ENCODE data around the gene GPR162. TPM values are rescaled to one million over a fixed set of nuclear protein-coding genes. Genes with fewer than 3 reads are reported as not detected.

GPR162 gene
- total and polyA plus RNA-seq, 10 of the 15 experiments (the other 5 are each of a cell fraction or from before 2014, with no cell fraction given), result not detected

DNA sequence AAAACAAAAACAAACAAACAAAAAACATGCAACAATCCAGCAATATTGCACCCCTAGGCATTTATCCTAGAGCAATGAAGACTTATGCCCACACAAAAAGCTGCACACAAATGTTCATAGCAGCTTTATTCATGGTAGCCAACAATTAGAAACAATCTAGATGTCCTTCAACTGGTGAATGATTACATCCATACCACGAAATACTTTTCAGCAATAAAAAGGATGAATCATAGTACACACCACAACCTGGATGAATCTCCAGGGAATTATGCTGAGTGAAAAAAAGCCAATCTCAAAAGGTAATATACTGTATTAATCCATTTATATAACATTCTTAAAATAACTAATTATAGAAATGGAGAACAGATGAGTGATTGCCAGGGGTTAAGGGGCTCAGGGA is 14.5 kb upstream of the GPR162 start:
- no peak for FAIRE-seq
- CTCF ChIA-PET, result interaction anchor here (1.0 to 2.2 kb wide), 2 partner anchors 15 to 35 kb away, joined by 3 to 7 read pairs; no protein-coding TSS in a partner anchor
- no peak for DNase-seq (ENCODE audit: low read depth, low spot score)
- no peaks in the 10 kb centered on the region for H3K4me1 ChIP-seq (ENCODE audit: control insufficient read depth, insufficient read depth, low read length)
- no peak for ATAC-seq
- no peaks in the 10 kb centered on the region for H3K79me2 ChIP-seq (ENCODE audit: control insufficient read depth, insufficient read depth, low read length)
- RAD21 ChIA-PET (ENCODE audit: unreplicated experiment), result no interaction called here
- SMC1A ChIA-PET (ENCODE audit: uncharacterized antibody, unreplicated experiment), result interaction anchor here (1.2 kb wide), 1 partner anchor 16 kb away, joined by 3 read pairs; no protein-coding TSS in a partner anchor
- no peak overlapping the region for H3K9ac ChIP-seq (ENCODE audit: control insufficient read depth, insufficient read depth, low read length)
- H4K20me1 ChIP-seq (ENCODE audit: control insufficient read depth, insufficient read depth), result no peaks in the 10 kb centered on the region
- intact Hi-C loops (cut with micrococcal nuclease; ENCODE audit: unreplicated experiment), result no loop called here
- BruUV-seq (replicated peaks), result no TSS peak
- in situ Hi-C loops (cut with MboI), result no loop called here
- TF ChIP-seq, protein P1, sequence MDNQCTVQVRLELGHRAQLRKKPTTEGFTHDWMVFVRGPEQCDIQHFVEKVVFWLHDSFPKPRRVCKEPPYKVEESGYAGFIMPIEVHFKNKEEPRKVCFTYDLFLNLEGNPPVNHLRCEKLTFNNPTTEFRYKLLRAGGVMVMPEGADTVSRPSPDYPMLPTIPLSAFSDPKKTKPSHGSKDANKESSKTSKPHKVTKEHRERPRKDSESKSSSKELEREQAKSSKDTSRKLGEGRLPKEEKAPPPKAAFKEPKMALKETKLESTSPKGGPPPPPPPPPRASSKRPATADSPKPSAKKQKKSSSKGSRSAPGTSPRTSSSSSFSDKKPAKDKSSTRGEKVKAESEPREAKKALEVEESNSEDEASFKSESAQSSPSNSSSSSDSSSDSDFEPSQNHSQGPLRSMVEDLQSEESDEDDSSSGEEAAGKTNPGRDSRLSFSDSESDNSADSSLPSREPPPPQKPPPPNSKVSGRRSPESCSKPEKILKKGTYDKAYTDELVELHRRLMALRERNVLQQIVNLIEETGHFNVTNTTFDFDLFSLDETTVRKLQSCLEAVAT (IDR thresholded peaks at IDR 0.05), result no peak
- TF ChIP-seq POLR2A (IDR thresholded peaks at IDR 0.05; ENCODE audit: low read depth, low read length), result no peak
- TF ChIP-seq STAT3 (IDR thresholded peaks at IDR 0.05; ENCODE audit: low read depth, low read length), result no peak
- no peak for TF ChIP-seq ZNF24 (IDR thresholded peaks at IDR 0.05)
- TF ChIP-seq SREBF1 (IDR thresholded peaks at IDR 0.05; ENCODE audit: low read length), result no peak
- TF ChIP-seq, protein P2, sequence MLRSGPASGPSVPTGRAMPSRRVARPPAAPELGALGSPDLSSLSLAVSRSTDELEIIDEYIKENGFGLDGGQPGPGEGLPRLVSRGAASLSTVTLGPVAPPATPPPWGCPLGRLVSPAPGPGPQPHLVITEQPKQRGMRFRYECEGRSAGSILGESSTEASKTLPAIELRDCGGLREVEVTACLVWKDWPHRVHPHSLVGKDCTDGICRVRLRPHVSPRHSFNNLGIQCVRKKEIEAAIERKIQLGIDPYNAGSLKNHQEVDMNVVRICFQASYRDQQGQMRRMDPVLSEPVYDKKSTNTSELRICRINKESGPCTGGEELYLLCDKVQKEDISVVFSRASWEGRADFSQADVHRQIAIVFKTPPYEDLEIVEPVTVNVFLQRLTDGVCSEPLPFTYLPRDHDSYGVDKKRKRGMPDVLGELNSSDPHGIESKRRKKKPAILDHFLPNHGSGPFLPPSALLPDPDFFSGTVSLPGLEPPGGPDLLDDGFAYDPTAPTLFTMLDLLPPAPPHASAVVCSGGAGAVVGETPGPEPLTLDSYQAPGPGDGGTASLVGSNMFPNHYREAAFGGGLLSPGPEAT (IDR thresholded peaks at IDR 0.05; ENCODE audit: low read depth), result no peak
- TF ChIP-seq MXI1 (IDR thresholded peaks at IDR 0.05; ENCODE audit: low read depth, low read length), result no peak
- TF ChIP-seq RCOR1 (conservative IDR thresholded peaks at IDR 0.05; ENCODE audit: low read depth, low read length), result no peak
- no peak for TF ChIP-seq SMC3 (IDR thresholded peaks at IDR 0.05; ENCODE audit: borderline replicate concordance, low read length)
- TF ChIP-seq, protein P3, sequence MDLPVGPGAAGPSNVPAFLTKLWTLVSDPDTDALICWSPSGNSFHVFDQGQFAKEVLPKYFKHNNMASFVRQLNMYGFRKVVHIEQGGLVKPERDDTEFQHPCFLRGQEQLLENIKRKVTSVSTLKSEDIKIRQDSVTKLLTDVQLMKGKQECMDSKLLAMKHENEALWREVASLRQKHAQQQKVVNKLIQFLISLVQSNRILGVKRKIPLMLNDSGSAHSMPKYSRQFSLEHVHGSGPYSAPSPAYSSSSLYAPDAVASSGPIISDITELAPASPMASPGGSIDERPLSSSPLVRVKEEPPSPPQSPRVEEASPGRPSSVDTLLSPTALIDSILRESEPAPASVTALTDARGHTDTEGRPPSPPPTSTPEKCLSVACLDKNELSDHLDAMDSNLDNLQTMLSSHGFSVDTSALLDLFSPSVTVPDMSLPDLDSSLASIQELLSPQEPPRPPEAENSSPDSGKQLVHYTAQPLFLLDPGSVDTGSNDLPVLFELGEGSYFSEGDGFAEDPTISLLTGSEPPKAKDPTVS (IDR thresholded peaks at IDR 0.05; ENCODE audit: low read depth, low read length), result no peak
- TF ChIP-seq ATF7 (IDR thresholded peaks at IDR 0.05; ENCODE audit: low read depth), result no peak
- no peak for TF ChIP-seq KDM1A (IDR thresholded peaks at IDR 0.05; ENCODE audit: borderline replicate concordance)
- TF ChIP-seq SMAD5 (IDR thresholded peaks at IDR 0.05; ENCODE audit: low read depth), result no peak
- H3K9me3 ChIP-seq (replicated peaks; ENCODE audit: control insufficient read depth, insufficient read depth, low read length), result no peaks in the 10 kb centered on the region
- H2AFZ ChIP-seq (ENCODE audit: control insufficient read depth, low read depth, low read length), result no peak overlapping the region
- 3% methylated on average over 1 of the region's 1 CpG for WGBS (ENCODE audit: insufficient coverage, insufficient replicate concordance, low lambda C conversion rate, missing lambda C conversion rate)
- no peak overlapping the region for H3K4me3 ChIP-seq
- no peaks in the 10 kb centered on the region for H3K36me3 ChIP-seq (ENCODE audit: control insufficient read depth in 2 of 2, insufficient read depth in 2 of 2, low read length in 1 of 2)
- no peak overlapping the region for H3K4me2 ChIP-seq (ENCODE audit: control insufficient read depth, insufficient read depth)
- no peak overlapping the region for H3K27ac ChIP-seq (ENCODE audit: control insufficient read depth, insufficient read depth)
- H3K27me3 ChIP-seq (replicated peaks in 1 of 2; ENCODE audit: control insufficient read depth in 2 of 2, insufficient read depth in 2 of 2, low read length in 1 of 2), result no peaks in the 10 kb centered on the region
- POLR2A ChIA-PET, result interaction anchor here (0.7 to 1.5 kb wide), 2 partner anchors 27 to 30 kb away, joined by 3 to 9 read pairs; no protein-coding TSS in a partner anchor

Measured in GM12878 (cell line).